ENCODE data around the gene KLHL13.

The KLHL13 gene

DNA sequence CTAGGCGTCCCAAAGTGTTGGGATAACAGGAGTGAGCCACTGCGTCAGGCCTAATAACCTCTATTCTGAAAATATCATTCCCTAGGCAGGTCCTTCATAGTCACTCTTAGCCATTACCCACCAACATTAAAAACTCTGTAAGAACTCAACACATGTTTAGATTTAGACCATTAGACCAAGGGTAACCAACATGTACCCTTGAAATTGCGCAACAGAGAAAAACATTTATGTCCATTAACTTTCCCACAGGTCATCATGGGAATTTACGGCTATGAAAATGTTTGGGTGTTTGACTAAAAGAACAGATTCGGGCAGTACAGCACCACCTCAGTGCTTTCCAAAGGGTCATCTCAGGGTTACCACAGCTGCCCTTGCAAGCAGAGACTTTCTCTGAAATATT, 7.5 kb downstream of the KLHL13 start:
- no peak for TF ChIP-seq CTCF (IDR thresholded peaks at IDR 0.05; ENCODE audit: insufficient read depth, low read length, poor library complexity, severe bottlenecking)
- DNase-seq (ENCODE audit: extremely low read depth, insufficient read length): no peak

GRCh38 chrX:118108304-118108703, 8.3 kb downstream of the KLHL13 start:
- DNase-seq (ENCODE audit: extremely low read depth, insufficient read length): no peak
- no peak for TF ChIP-seq CTCF (IDR thresholded peaks at IDR 0.05; ENCODE audit: insufficient read depth, low read length, poor library complexity, severe bottlenecking)
- Histone ChIP-seq H3K4me3 (replicated peaks; ENCODE audit: low read depth, low read length) (no peak overlapping the region), H3K27me3 (replicated peaks; ENCODE audit: control insufficient read depth, insufficient read depth, low read length) (no peaks in the 10 kb centered on the region), H3K36me3 (ENCODE audit: control insufficient read depth, insufficient read depth, low read length) (no peaks in the 10 kb centered on the region)

More for the DNA sequence above, 7.5 kb downstream of the KLHL13 start:
- no peak overlapping the region for H3K4me3 ChIP-seq (replicated peaks; ENCODE audit: low read depth, low read length)
- H3K27me3 ChIP-seq (replicated peaks; ENCODE audit: control insufficient read depth, insufficient read depth, low read length): no peaks in the 10 kb centered on the region
- no peaks in the 10 kb centered on the region for H3K36me3 ChIP-seq (ENCODE audit: control insufficient read depth, insufficient read depth, low read length)

DNA sequence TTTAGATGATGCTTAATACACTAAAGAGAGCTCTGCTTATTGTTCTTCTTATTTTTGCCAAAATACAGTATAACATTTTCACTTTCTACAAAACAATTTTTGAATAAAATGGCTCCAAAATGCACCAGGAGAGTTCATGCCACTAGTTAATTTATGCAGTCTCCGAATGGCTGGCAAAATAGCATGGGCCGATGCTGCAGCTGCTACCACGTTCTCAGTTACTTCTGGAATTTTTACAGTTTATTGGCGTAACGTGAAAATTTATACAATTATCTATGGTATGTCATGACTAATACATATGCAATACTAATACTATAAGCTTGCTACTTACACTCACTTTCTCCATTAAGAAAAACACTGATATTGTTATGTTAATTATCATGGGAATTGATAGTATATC, 16.5 kb downstream of the KLHL13 start:
- no peaks in the 10 kb centered on the region for H3K27me3 ChIP-seq (replicated peaks; ENCODE audit: control insufficient read depth, insufficient read depth, low read length)
- TF ChIP-seq CTCF (IDR thresholded peaks at IDR 0.05; ENCODE audit: insufficient read depth, low read length, poor library complexity, severe bottlenecking): no peak
- H3K36me3 ChIP-seq (ENCODE audit: control insufficient read depth, insufficient read depth, low read length): no peaks in the 10 kb centered on the region
- no peak for DNase-seq (ENCODE audit: extremely low read depth, insufficient read length)
- no peak overlapping the region for H3K4me3 ChIP-seq (replicated peaks; ENCODE audit: low read depth, low read length)

DNA sequence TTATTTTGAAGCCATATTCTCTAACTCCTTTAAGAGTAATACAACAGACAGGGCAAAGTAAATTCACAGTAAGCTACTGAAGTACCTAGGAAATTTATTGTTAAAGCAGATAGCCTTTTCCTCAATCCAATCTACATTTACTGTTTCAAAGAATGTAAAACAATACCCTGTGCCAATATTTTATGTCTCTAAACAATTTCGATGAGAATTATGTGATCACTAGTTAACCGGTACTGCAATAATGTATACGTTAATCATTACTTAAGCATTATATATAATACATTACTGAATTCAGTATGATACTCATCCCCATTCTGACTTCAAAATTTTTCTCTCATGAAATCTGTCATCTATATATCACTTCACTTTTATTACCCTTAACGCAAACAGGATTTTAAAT, 28.5 kb downstream of the KLHL13 start:
- Histone ChIP-seq H3K27me3 (replicated peaks; ENCODE audit: control insufficient read depth, insufficient read depth, low read length) (no peaks in the 10 kb centered on the region), H3K4me3 (replicated peaks; ENCODE audit: low read depth, low read length) (no peak overlapping the region), H3K36me3 (ENCODE audit: control insufficient read depth, insufficient read depth, low read length) (no peaks in the 10 kb centered on the region)
- DNase-seq (ENCODE audit: extremely low read depth, insufficient read length): no peak
- TF ChIP-seq CTCF (IDR thresholded peaks at IDR 0.05; ENCODE audit: insufficient read depth, low read length, poor library complexity, severe bottlenecking): no peak

DNA sequence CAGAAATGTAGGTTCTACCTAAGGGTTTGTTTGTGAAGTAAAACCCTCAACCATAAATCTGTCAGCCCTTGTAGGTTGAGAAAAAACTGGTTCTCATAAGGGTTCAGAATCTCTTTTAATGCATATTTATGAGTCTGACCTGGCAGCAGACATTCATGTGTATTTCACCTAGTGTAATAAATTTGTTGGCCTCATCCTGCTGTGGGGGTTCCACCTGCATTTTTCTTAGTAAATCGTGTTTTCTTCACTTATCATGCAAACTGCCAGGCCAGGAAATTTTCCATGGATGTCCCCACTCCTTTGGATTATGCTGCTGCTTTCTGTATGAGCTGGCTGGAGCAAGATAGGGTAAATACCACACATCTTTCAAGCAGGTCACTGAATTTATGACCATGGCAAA, 42.4 kb downstream of the KLHL13 start:
- no peaks in the 10 kb centered on the region for H3K36me3 ChIP-seq (ENCODE audit: control insufficient read depth, insufficient read depth, low read length)
- H3K27me3 ChIP-seq (replicated peaks; ENCODE audit: control insufficient read depth, insufficient read depth, low read length): no peaks in the 10 kb centered on the region
- no peak overlapping the region for H3K4me3 ChIP-seq (replicated peaks; ENCODE audit: low read depth, low read length)
- DNase-seq (ENCODE audit: extremely low read depth, insufficient read length): no peak
- TF ChIP-seq CTCF (IDR thresholded peaks at IDR 0.05; ENCODE audit: insufficient read depth, low read length, poor library complexity, severe bottlenecking): no peak

DNA sequence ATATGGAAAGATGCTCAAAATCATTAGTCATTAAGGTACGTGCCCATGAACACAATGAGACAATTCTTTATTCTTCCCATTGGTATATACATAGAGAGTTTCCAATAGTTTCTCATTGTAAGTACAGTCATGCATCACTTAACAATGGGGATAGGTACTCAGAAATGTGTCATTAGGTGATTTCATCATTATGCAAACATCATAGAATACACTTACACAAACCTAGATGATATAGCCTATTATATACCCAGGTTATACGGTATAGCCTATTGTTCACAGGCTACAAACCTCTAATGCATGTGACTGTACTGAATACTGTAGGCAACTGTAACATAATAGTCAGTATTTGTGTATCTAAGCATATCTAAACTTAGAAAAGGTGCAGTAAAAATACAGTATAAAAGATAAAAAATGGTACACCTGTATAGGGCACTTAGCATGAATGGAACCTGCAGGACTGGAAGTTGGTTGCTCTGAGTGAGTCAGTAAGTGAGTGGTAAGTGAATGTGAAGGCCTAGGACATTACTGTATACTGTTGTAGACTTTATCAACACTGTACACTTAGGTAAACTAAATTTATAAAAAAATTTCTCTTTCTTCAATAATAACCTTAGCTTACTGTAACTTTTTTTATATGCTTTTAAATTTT, 49.6 kb downstream of the KLHL13 start:
- DNase-seq (ENCODE audit: extremely low read depth, insufficient read length): no peak
- no peaks in the 10 kb centered on the region for H3K27me3 ChIP-seq (replicated peaks; ENCODE audit: control insufficient read depth, insufficient read depth, low read length)
- no peak overlapping the region for H3K4me3 ChIP-seq (replicated peaks; ENCODE audit: low read depth, low read length)
- TF ChIP-seq CTCF (IDR thresholded peaks at IDR 0.05; ENCODE audit: insufficient read depth, low read length, poor library complexity, severe bottlenecking): no peak
- no peaks in the 10 kb centered on the region for H3K36me3 ChIP-seq (ENCODE audit: control insufficient read depth, insufficient read depth, low read length)

Data from GM06990 (cell line).